CD14-positive monocyte (primary cell): ENCODE data around the gene NIN. TPM values are rescaled to one million over a fixed set of nuclear protein-coding genes. Genes with fewer than 3 reads are reported as not detected.

ENCODE experiments used
- DNase-seq, 3 donors: peaks; one replicate each; pipeline ENCODE4 v3.0.0-alpha.2; 2011 to 2022
- H2AFZ ChIP-seq: 2 replicates; pipeline ENCODE4 v1.6.0; 2012; ENCODE audit warnings: mild to moderate bottlenecking, low read depth, low read length, inconsistent platforms; ENCODE audit not compliant: insufficient read depth, poor library complexity, severe bottlenecking
- H3K27ac ChIP-seq, 2 donors: 1 replicate in 1 of 2; 2 replicates in 1 of 2; pipeline ENCODE4 v1.5.1; 2012 to 2013; ENCODE audit warnings: low read length in 2 of 2, control low read depth in 1 of 2, inconsistent platforms in 1 of 2, low read depth in 1 of 2, mild to moderate bottlenecking in 1 of 2
- H3K27me3 ChIP-seq, 2 donors: one replicate each; pipeline versions ENCODE4 v1.6.0 to v1.6.1; 2011 to 2013; ENCODE audit warnings: low read length in 2 of 2; ENCODE audit not compliant: control insufficient read depth in 2 of 2, insufficient read depth in 2 of 2
- H3K36me3 ChIP-seq, 2 donors: replicated peaks in 1 of 2; 1 replicate in 1 of 2; 2 replicates in 1 of 2; pipeline versions ENCODE4 v1.5.1 to v1.6.1; 2012 to 2013; ENCODE audit warnings: low read length in 2 of 2, control low read depth in 1 of 2, inconsistent platforms in 1 of 2, mild to moderate bottlenecking in 1 of 2; ENCODE audit not compliant: insufficient read depth in 2 of 2, control insufficient read depth in 1 of 2
- H3K4me1 ChIP-seq, 2 donors: 1 replicate in 1 of 2; 2 replicates in 1 of 2; pipeline versions ENCODE4 v1.5.1 to v1.6.1; 2012 to 2013; ENCODE audit warnings: low read length in 2 of 2, control low read depth in 1 of 2, inconsistent platforms in 1 of 2, mild to moderate bottlenecking in 1 of 2, moderate library complexity in 1 of 2; ENCODE audit not compliant: insufficient read depth in 2 of 2, control insufficient read depth in 1 of 2
- H3K4me2 ChIP-seq: replicated peaks from 2 replicates; pipeline ENCODE3; 2012; ENCODE audit warnings: low read length, moderate library complexity, mild to moderate bottlenecking; ENCODE audit not compliant: poor library complexity, severe bottlenecking; ENCODE audit errors: extremely low read depth
- H3K4me3 ChIP-seq, 3 experiments: fragments of 200-600 bp in 1 of 3; sonication (generic) in 1 of 3; replicated peaks in 1 of 3; 1 replicate in 2 of 3; 2 replicates in 1 of 3; pipeline ENCODE4 v1.5.1; 2011 to 2013; ENCODE audit warnings: low read length in 3 of 3, mild to moderate bottlenecking in 3 of 3, control low read depth in 2 of 3, low read depth in 2 of 3, inconsistent platforms in 1 of 3, moderate library complexity in 1 of 3
- H3K79me2 ChIP-seq: 2 replicates; pipeline ENCODE4 v1.6.0; 2012; ENCODE audit warnings: mild to moderate bottlenecking, control low read depth, inconsistent platforms, low read length, moderate library complexity; ENCODE audit not compliant: insufficient read depth
- H3K9ac ChIP-seq: 2 replicates; pipeline ENCODE4 v1.6.0; 2017; ENCODE audit warnings: low read length, mild to moderate bottlenecking; ENCODE audit not compliant: insufficient read depth, poor library complexity, severe bottlenecking
- H3K9me3 ChIP-seq, 2 donors: replicated peaks in 1 of 2; 1 replicate in 1 of 2; 2 replicates in 1 of 2; pipeline versions ENCODE4 v1.5.1 to v1.6.1; 2012 to 2013; ENCODE audit warnings: low read length in 2 of 2, control low read depth in 1 of 2; ENCODE audit not compliant: control insufficient read depth in 1 of 2, insufficient read depth in 1 of 2
- H4K20me1 ChIP-seq: 2 replicates; pipeline ENCODE4 v1.6.0; 2012; ENCODE audit warnings: mild to moderate bottlenecking, low read length, control low read depth, moderate library complexity; ENCODE audit not compliant: insufficient read depth
- H3K27ac Mint-ChIP-seq, 7 donors: one replicate each; pipeline ENCODE4 v1.8.0; 2020; ENCODE audit warnings: mild to moderate bottlenecking in 7 of 7, mixed read lengths in 7 of 7, moderate library complexity in 6 of 7, inconsistent platforms in 2 of 7
- H3K27me3 Mint-ChIP-seq, 3 donors: one replicate each; pipeline ENCODE4 v1.8.0; 2021 to 2022; ENCODE audit warnings: low read depth in 3 of 3, mild to moderate bottlenecking in 3 of 3, mixed read lengths in 3 of 3, moderate library complexity in 3 of 3, inconsistent platforms in 1 of 3
- H3K36me3 Mint-ChIP-seq, 2 donors: one replicate each; pipeline ENCODE4 v1.8.0; 2020; ENCODE audit warnings: mixed read lengths in 2 of 2, inconsistent platforms in 1 of 2, mild to moderate bottlenecking in 1 of 2
- H3K4me1 Mint-ChIP-seq: one replicate; pipeline ENCODE4 v1.8.0; 2020; ENCODE audit warnings: mild to moderate bottlenecking, mixed read lengths
- H3K4me3 Mint-ChIP-seq, 2 donors: one replicate each; pipeline ENCODE4 v1.8.0; 2020; ENCODE audit warnings: mild to moderate bottlenecking in 2 of 2, mixed read lengths in 2 of 2, moderate library complexity in 1 of 2
- H3K9me3 Mint-ChIP-seq, 7 donors: one replicate each; pipeline ENCODE4 v1.8.0; 2020 to 2022; ENCODE audit warnings: mixed read lengths in 7 of 7, mild to moderate bottlenecking in 6 of 7, moderate library complexity in 6 of 7, inconsistent platforms in 2 of 7
- WGBS: methylation state at CpG from one replicate; pipeline ENCODE4 v1.1.5; 2013; ENCODE audit warnings: missing lambda C conversion rate; ENCODE audit not compliant: insufficient coverage; 5-methylcytosine and 5-hydroxymethylcytosine counted together
- intact Hi-C, 2 donors: fragments of 100-400 bp; cut with micrococcal nuclease; formaldehyde crosslinking; loops; one replicate each; pipeline versions ENCODE4 v1.15.0 to v1.15.1; 2023
- polyA plus RNA-seq, 3 donors: library from polyadenylated mRNA; depleted of rRNA in 1 of 3; unstranded in 2 of 3; stranded (reverse) in 1 of 3; fragments of 300-500 nt in 2 of 3; fragments of >200 nt in 1 of 3; fragmentation: Illumina TruSeq in 2 of 3; gene quantifications; 1 replicate in 2 of 3; 2 replicates in 1 of 3; pipeline ENCODE4 v1.2.3, GENCODE V29; 2012 to 2021
- TF ChIP-seq, protein P1 (sequence below): fragments of 200-600 bp; IDR thresholded peaks from one replicate; pipeline ENCODE4 v1.8.0; 2022; ENCODE audit warnings: antibody characterized with exemption, mild to moderate bottlenecking

Gene NIN
- polyA plus RNA-seq, 3 donors: 15.3 to 29.1 (median 26.5) TPM

DNA sequence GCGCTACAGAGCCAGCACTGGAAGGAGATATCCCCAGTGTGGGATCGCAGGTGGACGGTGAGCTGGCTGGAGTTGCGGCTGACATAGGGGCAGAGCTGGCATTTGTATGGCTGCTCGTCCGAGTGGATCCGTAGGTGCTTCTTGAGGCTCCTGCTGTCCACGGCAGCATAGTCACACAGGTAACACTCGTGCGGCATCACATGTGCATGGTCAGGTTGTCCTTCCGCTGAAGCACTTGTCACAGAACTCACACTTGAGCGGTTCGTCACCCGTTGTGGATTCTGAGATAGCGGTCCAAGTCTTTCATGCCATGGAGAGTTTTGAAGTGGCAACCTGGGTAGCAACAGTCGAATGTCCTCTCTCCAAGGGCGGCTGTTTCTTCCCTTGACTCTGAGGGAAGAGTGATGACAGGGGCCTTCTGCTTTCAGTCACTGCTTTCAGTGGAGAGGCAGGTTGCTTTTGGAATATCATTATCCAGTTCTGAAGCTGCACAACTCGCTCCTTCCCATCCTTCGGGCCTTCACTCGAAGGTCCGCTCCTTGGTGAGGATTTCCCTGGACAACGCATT lies 125.9 kb downstream of the NIN start:
- no peak overlapping the region for H3K4me3 Mint-ChIP-seq
- H4K20me1 ChIP-seq: no peaks in the 10 kb centered on the region
- no peaks in the 10 kb centered on the region for H3K27me3 ChIP-seq
- WGBS: over 99% methylated on average over 12 of the region's 22 CpGs
- no peak for DNase-seq
- H3K27ac ChIP-seq: no peak overlapping the region
- TF ChIP-seq, protein P1, sequence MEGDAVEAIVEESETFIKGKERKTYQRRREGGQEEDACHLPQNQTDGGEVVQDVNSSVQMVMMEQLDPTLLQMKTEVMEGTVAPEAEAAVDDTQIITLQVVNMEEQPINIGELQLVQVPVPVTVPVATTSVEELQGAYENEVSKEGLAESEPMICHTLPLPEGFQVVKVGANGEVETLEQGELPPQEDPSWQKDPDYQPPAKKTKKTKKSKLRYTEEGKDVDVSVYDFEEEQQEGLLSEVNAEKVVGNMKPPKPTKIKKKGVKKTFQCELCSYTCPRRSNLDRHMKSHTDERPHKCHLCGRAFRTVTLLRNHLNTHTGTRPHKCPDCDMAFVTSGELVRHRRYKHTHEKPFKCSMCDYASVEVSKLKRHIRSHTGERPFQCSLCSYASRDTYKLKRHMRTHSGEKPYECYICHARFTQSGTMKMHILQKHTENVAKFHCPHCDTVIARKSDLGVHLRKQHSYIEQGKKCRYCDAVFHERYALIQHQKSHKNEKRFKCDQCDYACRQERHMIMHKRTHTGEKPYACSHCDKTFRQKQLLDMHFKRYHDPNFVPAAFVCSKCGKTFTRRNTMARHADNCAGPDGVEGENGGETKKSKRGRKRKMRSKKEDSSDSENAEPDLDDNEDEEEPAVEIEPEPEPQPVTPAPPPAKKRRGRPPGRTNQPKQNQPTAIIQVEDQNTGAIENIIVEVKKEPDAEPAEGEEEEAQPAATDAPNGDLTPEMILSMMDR: no peak
- H3K4me1 ChIP-seq: no peaks in the 10 kb centered on the region
- peaks cover 0 to 10% of the 10 kb centered on the region in 2 donors for H3K9me3 ChIP-seq
- H3K4me3 ChIP-seq: no peak overlapping the region
- intact Hi-C loops: no loop called here
- H3K9me3 Mint-ChIP-seq: peaks cover 2 to 9% (median 7%) of the 10 kb centered on the region in 7 donors
- H3K36me3 Mint-ChIP-seq: no peaks in the 10 kb centered on the region
- no peak overlapping the region for H3K4me2 ChIP-seq
- no peaks in the 10 kb centered on the region for H3K4me1 Mint-ChIP-seq
- peaks cover 0 to 2% (median 2%) of the 10 kb centered on the region in 3 donors for H3K27me3 Mint-ChIP-seq
- no peak overlapping the region for H2AFZ ChIP-seq
- no peak overlapping the region for H3K9ac ChIP-seq
- H3K27ac Mint-ChIP-seq: no peak overlapping the region
- H3K36me3 ChIP-seq: no peaks in the 10 kb centered on the region
- H3K79me2 ChIP-seq: no peaks in the 10 kb centered on the region

DNA sequence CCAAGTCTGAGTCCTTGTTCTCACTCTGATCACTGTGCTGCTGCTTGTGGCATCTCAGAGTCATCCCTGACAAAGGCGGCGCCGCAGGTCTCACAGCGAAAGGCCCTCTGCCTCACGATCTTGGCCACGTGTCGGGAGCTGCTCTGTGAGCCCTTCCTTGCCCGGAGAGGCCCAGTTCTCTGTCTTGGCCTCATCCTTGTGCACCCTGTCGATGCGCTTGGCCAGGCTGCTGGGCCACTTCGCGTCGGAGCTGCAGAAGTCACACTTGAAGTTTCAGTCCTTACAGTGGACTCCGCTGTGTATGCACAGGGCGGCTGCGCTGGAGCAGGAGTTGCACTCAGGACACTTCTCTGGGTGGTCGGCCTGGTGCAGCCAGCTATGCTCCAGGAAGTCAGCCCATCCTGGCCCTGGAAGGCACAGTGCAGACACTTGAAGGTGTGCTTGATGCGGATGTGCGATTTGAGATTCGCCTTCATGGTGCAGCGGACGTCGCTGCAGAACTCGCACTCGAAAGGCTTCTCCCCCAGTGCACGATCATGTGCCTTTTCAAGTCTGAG lies 126.4 kb downstream of the NIN start:
- H2AFZ ChIP-seq: no peak overlapping the region
- intact Hi-C loops: no loop called here
- no peaks in the 10 kb centered on the region for H3K27me3 ChIP-seq
- WGBS: 97% methylated on average over 26 of the region's 26 CpGs
- no peaks in the 10 kb centered on the region for H3K36me3 ChIP-seq
- H3K4me3 ChIP-seq: no peak overlapping the region
- H3K9me3 ChIP-seq: peaks cover 0 to 10% of the 10 kb centered on the region in 2 donors
- TF ChIP-seq, protein P1: no peak
- Mint-ChIP-seq H3K27ac (no peak overlapping the region), H3K4me1 (no peaks in the 10 kb centered on the region), H3K9me3 (peaks cover 5 to 14% (median 9%) of the 10 kb centered on the region in 7 donors), H3K4me3 (no peak overlapping the region), H3K27me3 (peaks cover 0 to 2% (median 2%) of the 10 kb centered on the region in 3 donors), H3K36me3 (no peaks in the 10 kb centered on the region)
- H3K79me2 ChIP-seq: no peaks in the 10 kb centered on the region
- no peak overlapping the region for H3K27ac ChIP-seq
- H3K4me2 ChIP-seq: no peak overlapping the region
- H3K9ac ChIP-seq: no peak overlapping the region
- H4K20me1 ChIP-seq: no peaks in the 10 kb centered on the region
- no peaks in the 10 kb centered on the region for H3K4me1 ChIP-seq
- no peak for DNase-seq
